CD4-positive, CD25-positive, alpha-beta regulatory T cell (primary cell): Measurements from ENCODE around the gene CATSPERD. TPM values are rescaled to one million over a fixed set of nuclear protein-coding genes. Genes with fewer than 3 reads are reported as not detected.

Experiments
- ATAC-seq, 2 donors: fragments of 150-1000 bp; cut with Tn5 transposase; one replicate each; pipeline ENCODE4 v1.10.0; 2021; ENCODE audit warnings: low read depth in 2 of 2, moderate number of reproducible peaks in 2 of 2, moderate library complexity in 1 of 2
- DNase-seq, 3 donors: peaks; one replicate each; pipeline versions ENCODE4 v3.0.0 to v3.0.0-alpha.2; 2012 to 2022; ENCODE audit warnings: mixed read lengths in 1 of 3
- H3K27ac ChIP-seq: one replicate; pipeline ENCODE4 v1.7.0; 2013; ENCODE audit warnings: mild to moderate bottlenecking, low read length; ENCODE audit not compliant: insufficient read depth, poor library complexity, severe bottlenecking
- H3K27me3 ChIP-seq: one replicate; pipeline ENCODE4 v1.7.0; 2013; ENCODE audit warnings: low read length; ENCODE audit not compliant: control insufficient read depth, insufficient read depth
- H3K36me3 ChIP-seq: one replicate; pipeline ENCODE4 v1.7.0; 2013; ENCODE audit warnings: mild to moderate bottlenecking, low read length, moderate library complexity; ENCODE audit not compliant: control insufficient read depth, insufficient read depth
- H3K4me1 ChIP-seq: 2 replicates; pipeline ENCODE4 v1.7.0; 2013; ENCODE audit warnings: mild to moderate bottlenecking, low read length; ENCODE audit not compliant: insufficient read depth, control insufficient read depth, poor library complexity, severe bottlenecking
- H3K4me3 ChIP-seq: one replicate; pipeline ENCODE4 v1.7.0; 2013; ENCODE audit warnings: low read depth, mild to moderate bottlenecking, low read length, moderate library complexity
- H3K9me3 ChIP-seq, 2 experiments: 1 replicate in 1 of 2; 2 replicates in 1 of 2; pipeline ENCODE4 v1.7.0; 2013; ENCODE audit warnings: low read length in 2 of 2, mild to moderate bottlenecking in 1 of 2, moderate library complexity in 1 of 2; ENCODE audit not compliant: control insufficient read depth in 2 of 2
- H3K27ac Mint-ChIP-seq, 3 donors: one replicate each; pipeline ENCODE4 v1.8.0; 2020 to 2022; ENCODE audit warnings: mild to moderate bottlenecking in 3 of 3, mixed read lengths in 3 of 3, moderate library complexity in 2 of 3
- H3K27me3 Mint-ChIP-seq: one replicate; pipeline ENCODE4 v1.8.0; 2022; ENCODE audit warnings: mild to moderate bottlenecking, mixed read lengths
- H3K36me3 Mint-ChIP-seq: one replicate; pipeline ENCODE4 v1.8.0; 2020; ENCODE audit warnings: mixed read lengths
- H3K4me1 Mint-ChIP-seq, 4 donors: one replicate each; pipeline ENCODE4 v1.8.0; 2020 to 2022; ENCODE audit warnings: mixed read lengths in 4 of 4, mild to moderate bottlenecking in 1 of 4
- H3K4me3 Mint-ChIP-seq, 4 donors: one replicate each; pipeline ENCODE4 v1.8.0; 2020 to 2022; ENCODE audit warnings: mild to moderate bottlenecking in 4 of 4, mixed read lengths in 4 of 4, moderate library complexity in 3 of 4
- H3K9me3 Mint-ChIP-seq, 7 donors: one replicate each; pipeline ENCODE4 v1.8.0; 2020 to 2022; ENCODE audit warnings: mixed read lengths in 7 of 7, mild to moderate bottlenecking in 3 of 7, moderate library complexity in 2 of 7
- polyA plus RNA-seq, 4 donors: library from polyadenylated mRNA; unstranded; fragments of 300-500 nt; fragmentation: Illumina TruSeq; gene quantifications; one replicate each; pipeline ENCODE4 v1.2.3, GENCODE V29; 2021
- total RNA-seq: library from RNA; stranded (reverse); gene quantifications from one replicate; pipeline ENCODE4 v1.2.3, GENCODE V29; 2022

Gene CATSPERD
- total and polyA plus RNA-seq, 5 donors from 2014 or later, result 0.17 TPM; not detected in 4

DNA sequence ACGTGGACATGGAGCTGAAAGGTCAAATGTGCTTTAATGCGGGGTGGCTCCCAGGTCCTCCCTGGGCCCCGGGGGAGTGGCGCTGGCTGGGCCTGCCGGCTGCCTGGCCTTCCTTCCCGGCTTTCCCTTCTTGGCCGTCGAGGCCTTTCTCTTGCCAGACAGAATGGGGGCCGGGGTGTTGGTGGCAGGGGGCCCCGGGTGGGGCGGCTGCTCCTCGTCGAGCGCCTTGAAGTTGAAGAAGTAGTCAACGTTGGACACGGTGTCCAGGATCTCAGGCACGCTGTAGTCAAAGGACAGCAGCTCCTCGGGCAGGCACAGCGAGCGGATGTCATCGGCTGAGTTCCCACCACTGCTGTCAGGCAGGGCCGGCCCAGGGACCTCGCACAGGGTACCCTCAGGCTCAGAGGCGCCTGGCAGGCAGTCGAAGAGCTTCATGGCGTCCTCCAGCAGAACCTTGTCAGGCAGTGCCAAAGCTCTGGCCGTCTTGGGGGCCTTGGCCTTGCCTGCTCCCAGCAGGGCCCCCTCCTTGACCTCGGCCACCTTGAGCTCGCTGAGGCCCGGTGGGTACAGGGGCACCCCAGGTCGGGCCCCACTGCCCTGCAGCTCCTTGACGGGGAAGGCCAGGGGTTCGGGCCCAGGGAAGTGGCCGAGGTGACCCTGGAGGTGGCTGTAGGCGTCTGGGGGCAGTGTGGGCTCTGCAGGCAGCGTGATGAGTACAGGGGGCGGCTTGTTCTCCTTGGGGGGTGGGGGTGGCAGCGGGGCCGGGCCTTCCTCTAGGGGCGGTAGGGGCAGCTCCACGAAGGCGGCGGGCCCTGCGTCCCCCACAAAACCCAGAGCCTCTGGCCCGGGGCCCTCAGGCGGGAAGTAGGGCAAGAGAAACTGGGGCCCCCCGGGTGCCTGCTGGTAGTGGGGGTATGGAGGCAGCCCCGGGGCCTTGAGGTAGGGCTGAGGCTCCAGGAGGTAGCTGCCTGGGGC is 62.8 kb downstream of the CATSPERD start:
- peaks cover 6% of the 10 kb centered on the region for H3K36me3 Mint-ChIP-seq
- peak in 1 of 2 donors; percentile 22 for ATAC-seq

GRCh38 chr19:5784581-5785147 is 64.2 kb downstream of the CATSPERD start, which contains the start of gene PRR22:
TSS of gene PRR22 (minus strand) at chr19:5784746. CDS start at chr19:5784660, 86 bp downstream.
- no peaks in the 10 kb centered on the region for H3K27me3 ChIP-seq
- no peaks in the 10 kb centered on the region for H3K27me3 Mint-ChIP-seq
- no peak within 1 kb of the TSS for H3K4me3 Mint-ChIP-seq
- peaks cover 0 to 3% (median 1%) of the 10 kb centered on the region in 4 donors for H3K4me1 Mint-ChIP-seq
- ATAC-seq, result peak in 1 of 2 donors; percentile 8
- no peak for DNase-seq
- no peak within 1 kb of the TSS for H3K27ac ChIP-seq
- H3K27ac Mint-ChIP-seq, result no peak within 1 kb of the TSS
- H3K4me1 ChIP-seq, result no peaks in the 10 kb centered on the region
- H3K9me3 Mint-ChIP-seq, result no peaks in the 10 kb centered on the region
- H3K9me3 ChIP-seq, result no peaks in the 10 kb centered on the region
- peaks cover 39% of the 10 kb centered on the region for H3K36me3 ChIP-seq
- H3K36me3 Mint-ChIP-seq, result peaks cover 10% of the 10 kb centered on the region
- no peak within 1 kb of the TSS for H3K4me3 ChIP-seq

More for the DNA sequence above, 62.8 kb downstream of the CATSPERD start:
- H3K36me3 ChIP-seq, result peaks cover 29% of the 10 kb centered on the region
- H3K27me3 ChIP-seq, result no peaks in the 10 kb centered on the region
- no peak overlapping the region for H3K27ac ChIP-seq
- no peaks in the 10 kb centered on the region for H3K9me3 ChIP-seq
- H3K9me3 Mint-ChIP-seq, result no peaks in the 10 kb centered on the region
- no peak for DNase-seq
- no peak overlapping the region for H3K4me3 ChIP-seq
- H3K27ac Mint-ChIP-seq, result no peak overlapping the region
- H3K4me1 Mint-ChIP-seq, result peaks cover 0 to 2% (median 0%) of the 10 kb centered on the region in 4 donors
- H3K27me3 Mint-ChIP-seq, result no peaks in the 10 kb centered on the region
- no peak overlapping the region for H3K4me3 Mint-ChIP-seq
- H3K4me1 ChIP-seq, result no peaks in the 10 kb centered on the region

- Histone ChIP-seq H3K27me3 (no peaks in the 10 kb centered on the region), H3K36me3 (peaks cover 42% of the 10 kb centered on the region), H3K4me3 (no peak overlapping the region), H3K4me1 (peaks cover 7% of the 10 kb centered on the region), H3K27ac (no peak overlapping the region), H3K9me3 (no peaks in the 10 kb centered on the region)
- peaks cover 14% of the 10 kb centered on the region for H3K36me3 Mint-ChIP-seq
- no peak for ATAC-seq
- H3K9me3 Mint-ChIP-seq, result no peaks in the 10 kb centered on the region
- peaks cover 0 to 7% (median 6%) of the 10 kb centered on the region in 4 donors for H3K4me1 Mint-ChIP-seq
- peaks cover 2% of the 10 kb centered on the region for H3K27me3 Mint-ChIP-seq
- H3K4me3 Mint-ChIP-seq, result no peak overlapping the region
- no peak for DNase-seq
- H3K27ac Mint-ChIP-seq, result no peak overlapping the region
These were observed 65.0 kb downstream of the CATSPERD start for GRCh38 chr19:5785423-5785822.

GRCh38 chr19:5786593-5787408 is 66.4 kb downstream of the CATSPERD start:
- H3K4me3 ChIP-seq, result no peak overlapping the region
- H3K27ac ChIP-seq, result no peak overlapping the region
- Mint-ChIP-seq H3K36me3 (peaks cover 22% of the 10 kb centered on the region), H3K27ac (no peak overlapping the region), H3K9me3 (peaks cover 0 to 1% (median 0%) of the 10 kb centered on the region in 7 donors), H3K4me3 (peak overlapping the region in 1 of 4 donors; percentile 63), H3K4me1 (peaks cover 0 to 15% (median 12%) of the 10 kb centered on the region in 4 donors), H3K27me3 (peaks cover 11% of the 10 kb centered on the region)
- no peaks in the 10 kb centered on the region for H3K27me3 ChIP-seq
- DNase-seq (no peak), ATAC-seq (no peak)
- H3K36me3 ChIP-seq, result peaks cover 42% of the 10 kb centered on the region
- no peaks in the 10 kb centered on the region for H3K9me3 ChIP-seq
- H3K4me1 ChIP-seq, result peaks cover 7% of the 10 kb centered on the region

DNA sequence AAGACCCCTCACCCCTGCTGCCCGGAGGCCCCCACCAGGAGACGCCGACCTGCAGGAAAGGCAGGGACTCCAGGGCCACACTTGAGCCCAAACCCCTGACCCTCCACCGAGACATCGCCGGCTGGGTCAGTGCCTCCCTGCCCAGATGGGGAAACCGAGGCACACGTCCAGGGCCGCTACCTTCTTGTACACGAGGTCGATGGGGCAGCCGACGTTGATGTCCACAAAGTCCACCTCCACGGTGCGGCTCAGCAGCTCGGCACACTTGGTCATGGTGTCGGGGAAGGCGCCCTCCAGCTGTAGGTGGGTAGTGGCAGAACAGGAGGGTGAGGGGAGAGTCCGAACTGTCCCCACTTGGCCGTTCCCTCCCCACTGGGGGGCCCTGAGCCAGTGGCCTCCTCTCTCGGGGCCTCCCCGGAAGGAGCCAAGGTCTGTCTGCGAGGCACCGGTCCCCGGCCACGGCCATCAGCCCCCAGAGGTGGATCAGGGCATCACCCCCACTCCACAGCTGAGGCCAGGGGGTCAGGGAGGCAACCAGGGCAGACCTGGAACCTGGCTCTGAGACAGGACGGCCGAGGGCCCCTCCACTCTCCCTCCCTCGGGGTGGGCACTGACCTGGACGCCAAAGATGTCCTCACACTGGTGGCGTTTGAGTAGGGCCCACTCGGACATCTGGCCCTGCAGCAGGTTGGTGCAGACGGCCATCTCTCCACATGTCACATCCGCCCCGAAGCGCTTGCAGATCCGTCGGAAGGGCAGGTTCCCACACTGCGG is 67.2 kb downstream of the CATSPERD start:
- no peak for DNase-seq
- H3K27ac Mint-ChIP-seq, result no peak overlapping the region
- H3K27ac ChIP-seq, result no peak overlapping the region

DNA sequence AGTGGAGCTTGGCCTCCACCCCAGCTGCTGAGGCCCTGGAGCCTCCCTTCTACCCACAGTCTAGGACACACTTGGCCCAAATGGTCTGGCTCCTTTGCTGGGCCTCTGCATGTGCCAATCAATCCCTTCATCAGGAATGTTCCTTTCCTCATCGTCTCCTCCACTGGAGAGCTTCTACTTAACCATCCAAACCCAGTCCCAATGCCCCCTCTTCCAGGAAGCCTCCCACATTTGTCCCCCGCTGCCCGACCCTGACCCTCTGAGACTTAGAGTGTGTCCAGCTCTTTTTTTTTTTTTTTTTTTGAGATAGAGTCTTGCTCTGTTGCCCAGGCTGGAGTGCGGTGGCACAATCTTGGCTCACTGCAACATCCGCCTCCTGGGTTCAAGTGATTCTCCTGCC is 68.0 kb downstream of the CATSPERD start:
- H3K9me3 Mint-ChIP-seq, result peaks cover 0 to 1% (median 0%) of the 10 kb centered on the region in 7 donors

More for the DNA sequence above, 67.2 kb downstream of the CATSPERD start:
- peaks cover 7% of the 10 kb centered on the region for H3K4me1 ChIP-seq
- H3K9me3 Mint-ChIP-seq, result peaks cover 0 to 1% (median 0%) of the 10 kb centered on the region in 7 donors
- H3K36me3 Mint-ChIP-seq, result peaks cover 22% of the 10 kb centered on the region
- peaks cover 0 to 15% (median 12%) of the 10 kb centered on the region in 4 donors for H3K4me1 Mint-ChIP-seq
- H3K4me3 Mint-ChIP-seq, result no peak overlapping the region
- peaks cover 11% of the 10 kb centered on the region for H3K27me3 Mint-ChIP-seq
- ATAC-seq, result no peak
- H3K9me3 ChIP-seq, result no peaks in the 10 kb centered on the region
- no peak overlapping the region for H3K4me3 ChIP-seq
- no peaks in the 10 kb centered on the region for H3K27me3 ChIP-seq
- peaks cover 42% of the 10 kb centered on the region for H3K36me3 ChIP-seq

More for the DNA sequence above, 68.0 kb downstream of the CATSPERD start:
- Histone ChIP-seq H3K4me1 (peaks cover 7% of the 10 kb centered on the region), H3K27ac (no peak overlapping the region), H3K27me3 (no peaks in the 10 kb centered on the region), H3K9me3 (no peaks in the 10 kb centered on the region), H3K4me3 (no peak overlapping the region), H3K36me3 (peaks cover 42% of the 10 kb centered on the region)
- Mint-ChIP-seq H3K36me3 (peaks cover 22% of the 10 kb centered on the region), H3K27me3 (peaks cover 11% of the 10 kb centered on the region), H3K4me3 (peak overlapping the region in 1 of 4 donors; percentile 32), H3K4me1 (peaks cover 0 to 15% (median 12%) of the 10 kb centered on the region in 4 donors), H3K27ac (peak overlapping the region in 1 of 3 donors; percentile 76)
- ATAC-seq, result no peak
- DNase-seq, result no peak
